HG02678 (cell line): ENCODE results near the gene AUTS2.
"Not testable (repeated sequence)": the region's sequence is repeated elsewhere in the genome, so short reads cannot be mapped to it uniquely, and the experiment has no call there.

ENCODE experiments used
- ATAC-seq: cut with Tn5 transposase; IDR thresholded peaks from one replicate; pipeline ENCODE4 v1.9.1; 2021; ENCODE audit warnings: mild to moderate bottlenecking, moderate library complexity; ENCODE audit not compliant: unreplicated experiment

Gene AUTS2

DNA sequence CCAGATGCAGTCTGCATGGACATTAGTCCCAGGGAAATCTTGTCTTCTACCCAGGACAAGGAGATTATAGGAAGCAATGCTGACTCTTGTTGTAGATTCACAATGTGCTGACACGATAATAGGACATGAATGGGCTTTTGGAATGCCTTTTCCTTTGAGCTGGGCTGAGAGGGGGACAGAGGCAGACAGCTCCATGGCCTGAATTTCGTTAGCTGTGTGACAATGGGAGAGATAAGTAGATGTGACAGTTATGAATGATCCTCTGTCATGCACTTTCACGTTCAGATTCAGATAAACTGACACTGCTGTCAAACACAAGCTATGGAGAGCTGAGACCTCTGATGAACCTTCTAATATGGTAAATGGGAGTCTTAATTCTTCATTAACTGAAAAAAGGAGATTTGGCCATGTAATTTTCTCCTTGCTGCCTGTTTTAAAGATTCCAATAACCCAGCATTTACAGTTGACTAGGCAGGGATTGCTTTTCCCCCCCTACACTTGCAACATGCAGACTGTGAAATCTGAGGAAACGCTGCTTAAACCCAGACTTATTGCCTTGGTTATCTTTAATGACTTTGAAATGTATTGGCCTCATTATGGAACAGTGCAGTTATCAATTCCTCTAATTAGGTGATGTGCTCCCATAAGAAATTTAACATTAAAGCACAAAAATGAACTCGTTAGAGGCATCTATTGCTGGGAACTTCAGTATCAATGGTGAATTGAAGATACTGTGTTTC is 669.3 kb downstream of the AUTS2 start:
- ATAC-seq: no peak

DNA sequence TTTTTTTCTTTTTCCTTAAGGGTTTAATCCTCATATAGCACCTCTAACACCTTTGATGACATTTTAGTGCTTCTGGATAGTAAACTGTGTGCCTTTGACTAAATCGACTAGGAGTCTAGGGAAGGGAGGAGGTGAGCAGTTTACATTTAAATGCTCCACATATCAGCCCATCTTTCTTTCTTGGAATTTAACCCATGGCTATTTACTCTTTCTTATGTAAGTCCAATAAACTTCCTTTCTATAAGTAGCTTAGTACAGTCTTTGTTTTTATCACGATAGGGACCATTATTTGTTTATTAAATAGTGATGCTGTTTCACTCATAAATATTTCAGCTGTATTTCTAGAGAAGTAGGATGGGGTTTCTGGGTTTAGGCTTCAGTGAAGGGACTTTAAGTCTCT is 669.9 kb downstream of the AUTS2 start:
- ATAC-seq: no peak

DNA sequence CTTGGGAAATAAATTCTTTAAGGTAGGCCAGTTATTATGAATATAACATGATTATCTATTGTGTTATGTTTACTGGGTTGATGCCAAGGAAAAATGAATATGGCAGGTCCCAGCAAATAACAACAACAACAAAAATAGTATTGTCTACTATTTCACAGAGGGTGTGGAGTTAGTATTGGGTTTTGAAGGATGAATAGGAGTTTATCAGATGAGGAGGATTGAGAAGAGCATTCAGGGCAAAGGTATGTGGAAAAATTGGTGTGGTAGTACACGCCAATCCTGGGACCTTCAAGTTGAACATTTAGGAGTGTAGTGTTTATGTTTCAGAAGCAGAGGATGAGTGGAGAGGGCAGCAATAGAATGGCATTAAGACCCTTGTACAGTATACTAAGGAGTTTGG is 671.9 kb downstream of the AUTS2 start:
- no peak for ATAC-seq

DNA sequence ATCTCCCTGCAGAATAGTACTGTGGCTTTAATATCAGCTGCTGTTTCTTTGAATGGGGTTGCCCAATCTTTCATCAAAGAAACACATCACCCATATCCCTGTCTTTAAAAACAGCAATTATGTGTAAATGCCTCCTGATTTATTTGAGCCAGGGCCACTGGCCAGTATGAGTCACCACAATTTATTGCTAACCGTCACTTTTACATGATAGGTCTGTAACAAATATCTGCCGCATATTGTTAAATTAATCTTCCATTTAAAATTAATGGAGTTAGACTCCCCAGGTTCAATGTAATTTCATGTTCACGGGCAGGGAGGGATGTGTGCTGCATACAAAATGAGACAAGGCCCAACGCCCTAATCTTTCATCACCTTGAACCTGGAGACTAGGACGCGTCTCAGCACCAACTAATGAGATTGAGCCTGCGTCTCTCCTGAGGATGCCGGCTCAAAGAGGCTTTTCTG is 673.4 kb downstream of the AUTS2 start:
- no peak for ATAC-seq

DNA sequence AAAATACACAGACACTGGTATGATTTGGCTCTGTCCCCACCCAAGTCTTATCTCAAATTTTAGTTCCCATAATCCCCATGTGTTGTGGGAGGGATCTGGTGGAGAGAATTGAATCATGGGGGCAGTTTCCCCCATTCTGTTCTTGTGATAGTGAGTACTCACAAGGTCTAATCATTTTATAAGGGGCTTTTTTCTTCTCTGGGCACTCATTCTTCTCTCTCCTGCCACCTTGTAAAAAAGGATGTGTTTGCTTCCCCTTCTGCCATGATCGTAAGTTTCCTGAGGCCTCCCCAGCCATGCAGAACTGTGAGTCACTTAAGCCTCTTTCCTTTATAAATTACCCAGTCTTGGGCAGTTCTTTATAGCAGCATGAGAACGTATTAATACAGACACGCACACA is 677.3 kb downstream of the AUTS2 start:
- ATAC-seq: not testable (repeated sequence)

DNA sequence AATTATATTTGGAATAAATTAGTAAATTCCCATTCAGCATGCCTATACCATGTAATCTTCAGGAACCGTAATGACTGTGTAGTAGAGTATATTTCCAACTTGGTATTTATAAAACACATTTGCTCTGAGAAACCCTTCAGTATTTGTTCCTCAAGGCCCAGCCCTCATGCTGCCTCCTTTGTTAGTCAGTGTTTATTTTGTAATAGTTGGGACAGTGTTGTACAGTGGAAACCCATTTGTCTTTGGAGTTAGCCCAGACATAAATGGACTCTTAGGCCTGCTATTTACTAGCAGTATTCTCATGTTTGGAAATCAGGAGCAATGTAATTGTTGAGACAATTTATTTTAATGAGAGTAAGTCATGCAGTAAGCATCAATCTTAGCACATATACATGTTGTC is 686.9 kb downstream of the AUTS2 start:
- ATAC-seq: no peak

DNA sequence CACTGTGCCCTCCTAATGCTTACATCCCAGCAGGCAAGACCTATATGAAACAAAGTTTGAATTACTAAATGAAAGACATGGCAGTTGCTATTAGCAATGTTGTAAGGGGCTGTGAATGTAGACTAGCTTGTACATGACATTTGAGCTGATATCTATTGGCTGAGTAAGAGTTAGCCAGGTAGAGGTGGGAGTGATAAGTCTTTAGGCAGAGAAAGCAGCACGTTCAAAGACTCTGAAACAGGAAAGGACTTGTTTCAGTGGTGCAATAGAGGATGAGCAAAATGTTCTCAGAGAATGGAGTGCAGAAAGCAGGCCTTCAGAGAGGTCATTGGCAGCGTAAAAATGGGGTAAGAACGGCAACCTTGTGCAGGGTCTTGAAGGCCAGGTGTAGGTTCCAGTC is 687.6 kb downstream of the AUTS2 start:
- no peak for ATAC-seq

DNA sequence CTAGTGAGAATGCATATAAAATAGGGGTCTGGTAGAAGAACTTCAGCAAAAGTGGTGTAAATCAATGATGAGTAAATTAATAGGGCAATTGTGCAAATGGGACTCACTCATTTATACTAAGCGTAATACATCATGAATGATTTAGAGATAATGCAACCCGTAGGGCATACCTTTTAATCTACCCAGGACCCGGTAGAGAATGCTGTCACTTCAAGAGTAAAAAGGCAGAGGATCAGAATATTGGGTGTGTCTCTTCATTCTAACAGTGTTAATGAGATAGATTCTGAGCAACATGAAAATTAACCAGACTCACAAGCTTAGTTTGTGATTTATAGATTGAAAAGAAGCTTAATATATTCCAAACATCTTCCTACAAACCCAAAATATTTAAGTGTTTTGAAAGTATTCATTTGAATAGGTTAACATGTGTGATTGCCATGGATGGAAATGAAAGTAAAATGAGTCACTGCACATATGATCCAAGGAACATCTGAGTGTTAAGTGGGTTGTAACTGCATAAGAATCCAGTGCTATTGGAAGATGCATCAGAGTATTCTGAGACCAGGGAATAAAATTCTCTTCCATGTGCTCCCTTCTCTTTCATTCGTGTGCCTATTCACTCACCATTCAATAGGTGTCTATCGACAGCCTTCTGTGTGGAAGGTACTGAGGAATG is 690.6 kb downstream of the AUTS2 start:
- ATAC-seq: no peak

DNA sequence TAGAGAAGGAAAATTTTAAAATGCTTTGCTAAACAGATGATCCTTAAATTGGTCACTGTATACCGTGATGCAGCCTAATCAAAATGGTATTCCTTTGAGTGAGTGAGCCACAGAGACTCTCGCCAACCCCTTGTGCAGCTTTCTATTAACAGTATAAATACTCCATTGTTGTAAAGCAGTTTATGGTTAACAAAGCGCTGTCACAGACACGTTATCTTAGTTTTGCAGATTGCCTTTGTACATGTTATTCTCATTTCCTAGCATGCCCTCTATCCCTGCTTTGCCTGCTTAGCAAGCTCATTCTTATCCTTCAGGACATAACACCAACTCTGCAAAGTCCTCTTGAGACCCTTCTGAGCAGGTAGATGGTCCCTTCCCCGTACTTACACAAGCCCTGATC is 694.4 kb downstream of the AUTS2 start:
- no peak for ATAC-seq

DNA sequence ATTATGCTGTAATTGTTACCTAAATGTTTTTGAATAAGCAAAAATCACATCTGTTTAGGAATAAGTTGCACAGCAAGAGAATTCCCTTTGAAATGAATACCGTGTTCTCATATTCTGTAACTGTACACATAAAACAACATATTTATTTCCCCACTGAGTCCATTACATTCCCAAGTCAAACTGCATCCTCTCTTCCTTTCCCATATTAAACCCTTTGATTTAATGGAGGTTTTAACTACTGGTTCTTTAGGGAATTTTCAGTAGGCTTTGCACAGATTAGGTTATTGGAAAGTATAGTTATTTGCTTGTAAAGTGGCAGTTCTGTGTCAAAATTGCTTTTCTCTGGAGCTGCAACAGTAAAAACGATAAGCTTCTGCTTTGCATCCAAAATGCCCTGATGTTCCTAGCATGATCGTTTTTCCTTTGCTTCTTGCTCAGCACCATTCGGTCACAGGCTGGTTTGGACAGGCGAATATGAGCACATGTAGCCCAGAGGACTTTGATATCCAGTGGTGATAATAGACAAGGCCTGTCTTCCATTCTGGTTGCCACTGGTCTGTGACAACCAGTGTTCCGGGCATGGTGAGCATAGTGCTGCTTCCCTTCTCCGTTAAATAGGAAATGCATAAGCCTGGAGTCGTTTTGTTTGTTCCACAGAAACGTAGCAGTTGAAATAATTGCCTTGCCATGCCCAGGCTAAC is 696.1 kb downstream of the AUTS2 start:
- no peak for ATAC-seq

DNA sequence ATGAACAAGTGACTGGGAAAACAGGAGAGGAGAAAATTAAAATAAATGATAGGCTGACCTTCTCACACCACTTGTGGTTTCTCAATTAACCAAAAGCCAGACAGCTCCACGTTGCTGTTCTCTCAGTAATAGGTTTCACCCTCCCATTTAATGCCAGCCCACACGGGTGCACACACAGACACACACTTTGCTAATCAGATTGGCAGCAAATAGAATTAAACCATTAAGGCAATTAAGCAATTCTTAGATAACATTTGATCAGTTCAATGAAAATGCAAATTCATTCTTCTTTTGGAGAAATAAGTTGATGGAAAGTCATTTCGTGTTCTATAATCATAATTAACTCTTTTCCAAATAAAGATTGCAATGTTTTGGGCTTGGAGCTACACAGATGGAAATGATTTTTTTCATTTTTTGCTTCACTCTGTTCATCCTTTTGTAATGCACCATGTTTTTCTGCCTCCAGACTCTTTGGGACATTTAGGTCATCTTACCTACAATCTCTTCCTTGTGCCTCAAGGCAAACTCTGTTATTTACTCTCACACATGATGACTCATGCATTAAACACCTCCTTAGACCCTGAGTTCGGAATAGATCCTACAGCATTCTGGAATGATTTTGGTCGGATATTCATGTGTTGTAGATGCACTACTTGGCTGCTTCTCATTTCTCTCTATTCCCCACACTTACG is 700.7 kb downstream of the AUTS2 start:
- ATAC-seq: no peak

DNA sequence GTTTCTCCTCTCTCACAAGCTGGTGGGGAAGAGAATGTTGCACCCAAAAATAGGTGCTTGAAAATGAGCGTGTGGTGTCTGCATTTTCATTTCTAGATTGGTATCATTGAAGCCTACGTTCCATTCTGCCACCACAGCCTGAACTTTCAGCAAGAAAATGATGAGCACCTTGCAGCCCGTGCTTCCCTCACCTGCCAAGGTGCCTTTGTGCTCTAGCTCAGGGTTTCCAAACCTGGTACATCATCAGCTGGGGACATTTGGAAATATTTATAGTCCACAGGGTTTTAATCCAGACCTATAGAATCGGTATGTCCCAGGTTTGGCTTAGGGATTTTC is 701.2 kb downstream of the AUTS2 start:
- ATAC-seq: no peak

DNA sequence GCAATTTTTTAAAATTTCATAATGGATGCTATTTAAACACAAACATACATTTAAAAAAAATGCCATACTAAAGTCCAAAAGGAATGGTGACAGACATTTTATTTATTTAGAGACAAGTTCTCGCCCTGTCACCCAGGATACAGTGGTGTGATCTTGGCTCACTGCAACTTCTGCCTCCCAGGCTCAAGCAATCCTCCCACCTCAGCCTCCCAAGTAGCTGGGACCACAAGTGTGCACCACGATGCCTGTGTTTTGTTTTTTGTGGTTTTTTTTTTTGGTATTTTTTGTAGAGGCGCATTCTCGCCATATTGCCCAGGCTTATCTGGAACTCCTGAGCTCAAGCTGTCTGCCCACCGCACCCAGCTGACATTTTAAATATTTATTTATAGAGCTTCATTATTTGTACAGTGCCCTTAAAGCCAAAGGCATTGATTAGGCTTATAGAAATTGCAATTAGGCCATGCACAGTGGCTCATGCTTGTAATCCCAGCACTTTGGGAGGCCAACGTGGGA is 703.5 kb downstream of the AUTS2 start:
- ATAC-seq: no peak

DNA sequence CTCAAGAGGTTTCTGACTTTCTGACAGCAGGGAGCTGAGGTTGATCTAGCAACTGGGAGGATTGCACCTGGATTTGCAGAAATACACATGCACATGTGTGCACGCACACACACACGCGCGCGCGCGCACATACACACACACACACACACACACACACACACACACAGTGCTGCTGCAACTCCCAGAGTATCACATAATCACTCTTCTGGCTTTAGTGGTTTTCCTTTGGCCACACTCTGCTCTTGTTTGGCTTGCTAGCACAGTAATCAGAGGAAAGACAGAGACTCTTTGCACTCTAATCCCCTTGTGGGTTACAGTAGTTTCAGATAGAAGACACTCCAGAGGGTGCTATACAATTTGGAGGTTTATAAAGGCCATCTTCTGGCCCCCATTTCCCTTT is 705.0 kb downstream of the AUTS2 start:
- ATAC-seq: no peak

DNA sequence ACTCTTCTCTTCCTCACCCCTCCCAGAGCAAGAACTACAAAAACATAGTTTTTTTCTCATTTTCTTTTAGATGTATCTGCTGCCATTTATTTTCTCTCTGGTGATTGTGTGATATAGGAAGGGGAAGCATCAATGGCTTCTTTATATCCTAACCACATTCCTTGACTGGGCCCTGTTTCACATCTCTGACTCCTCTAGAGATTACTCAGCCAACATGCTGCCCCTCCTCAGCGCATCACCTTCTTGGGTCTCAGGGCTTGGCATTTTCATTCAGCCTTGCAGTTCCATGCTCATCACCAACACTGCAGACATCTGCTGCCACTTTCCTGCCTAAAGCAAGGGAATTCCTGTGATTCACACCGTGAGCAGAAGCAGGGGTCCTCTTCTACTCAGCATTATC is 705.5 kb downstream of the AUTS2 start:
- no peak for ATAC-seq

DNA sequence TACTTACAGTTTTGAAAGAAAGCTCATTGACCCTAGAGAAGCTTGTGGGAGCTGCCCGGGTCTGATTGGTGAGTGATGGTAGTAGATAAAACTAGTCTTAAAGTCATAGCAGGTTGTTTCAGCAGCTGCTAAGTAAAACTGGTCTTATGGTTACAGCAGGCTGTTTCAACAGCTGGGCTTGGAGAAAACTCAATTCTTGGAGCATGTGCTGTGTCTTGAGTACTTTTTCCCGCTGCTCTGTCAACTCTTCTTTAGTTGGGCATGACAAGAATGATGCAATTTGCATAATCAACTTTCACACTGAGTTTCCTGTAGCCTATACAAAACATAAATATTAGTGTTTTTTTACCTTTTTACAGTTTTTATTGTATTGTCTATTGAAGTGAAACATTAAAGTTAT is 707.9 kb downstream of the AUTS2 start:
- ATAC-seq: no peak

DNA sequence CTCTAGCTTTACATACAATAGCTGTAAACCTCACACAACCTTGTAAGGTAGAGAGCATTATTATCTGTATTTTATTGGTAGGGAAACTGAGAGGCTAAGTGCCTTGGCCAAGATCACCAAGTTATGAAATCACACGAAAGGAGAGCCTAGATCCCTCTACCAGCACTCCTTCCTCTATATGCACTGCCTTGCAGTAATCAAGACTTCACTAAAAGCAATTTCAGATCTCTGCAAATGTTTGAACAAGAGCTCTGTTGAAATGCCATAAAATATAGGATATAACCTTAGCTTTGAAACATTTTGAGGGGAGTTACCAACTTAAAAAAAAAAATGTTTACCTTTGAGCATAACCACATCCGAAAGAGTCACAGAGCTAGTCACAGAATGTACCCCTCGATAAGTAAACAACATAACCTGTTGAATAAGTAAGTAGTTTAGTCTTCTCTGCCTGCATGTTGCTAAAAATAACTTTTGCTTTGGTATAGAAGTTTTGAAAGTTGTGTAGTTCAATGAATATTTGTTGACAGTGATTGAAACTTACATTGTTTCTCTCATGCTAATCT is 709.4 kb downstream of the AUTS2 start:
- ATAC-seq: no peak

DNA sequence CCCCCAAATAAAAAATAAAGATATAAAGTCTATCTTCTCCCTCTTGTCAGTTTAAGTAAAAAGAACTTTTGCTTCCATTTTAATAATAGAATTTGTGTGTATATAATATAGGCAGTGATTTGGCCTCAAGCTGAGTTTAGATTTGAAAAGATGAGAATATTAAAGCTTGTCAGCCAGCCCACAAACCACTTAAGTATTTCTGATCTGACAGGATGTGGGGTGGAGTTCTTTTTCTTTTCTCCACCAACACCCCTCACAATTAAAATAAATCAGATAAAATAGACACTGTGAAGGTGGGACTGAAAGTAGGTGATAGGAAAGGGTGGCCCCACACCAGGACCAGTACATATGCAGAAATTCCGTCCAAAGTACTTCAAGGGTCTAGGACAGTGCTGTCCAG is 714.1 kb downstream of the AUTS2 start:
- no peak for ATAC-seq

DNA sequence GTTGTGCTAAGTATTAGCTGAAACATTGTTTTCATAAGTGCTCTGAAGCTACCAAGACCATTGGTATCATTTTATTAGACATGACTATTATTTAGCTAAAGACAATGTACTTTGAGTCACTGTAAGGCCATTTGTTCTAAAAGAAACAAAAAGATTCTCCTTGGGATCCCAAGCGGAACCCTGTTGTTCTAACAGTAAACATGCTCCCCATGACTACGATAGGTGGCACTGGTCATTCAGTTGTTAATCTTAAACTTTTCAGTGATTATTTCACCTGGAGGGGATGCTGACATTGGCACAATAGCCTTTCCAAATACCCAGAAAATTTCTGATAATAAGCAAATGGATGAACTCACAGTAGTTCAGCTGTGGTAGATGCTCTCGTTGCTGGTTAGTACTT is 715.0 kb downstream of the AUTS2 start:
- ATAC-seq: no peak

DNA sequence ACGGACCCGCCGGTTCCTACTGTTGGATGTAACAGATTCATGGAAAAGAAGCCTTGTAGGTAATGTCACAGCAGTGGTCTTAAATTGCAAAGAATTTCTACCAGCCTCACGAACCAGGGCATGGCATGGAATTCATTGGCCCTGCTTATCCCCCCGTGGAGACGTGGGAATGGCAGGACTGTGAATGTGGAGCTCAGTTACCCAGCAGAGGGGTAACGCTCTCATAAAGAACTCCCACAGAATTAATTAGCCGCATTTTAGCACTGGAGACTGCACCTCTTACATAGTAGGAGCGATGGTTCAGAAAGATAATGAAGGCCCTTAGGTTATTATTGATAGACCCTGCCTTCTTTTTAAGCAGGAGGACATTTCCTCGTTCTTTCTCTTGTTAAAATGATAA is 715.4 kb downstream of the AUTS2 start:
- ATAC-seq: no peak

DNA sequence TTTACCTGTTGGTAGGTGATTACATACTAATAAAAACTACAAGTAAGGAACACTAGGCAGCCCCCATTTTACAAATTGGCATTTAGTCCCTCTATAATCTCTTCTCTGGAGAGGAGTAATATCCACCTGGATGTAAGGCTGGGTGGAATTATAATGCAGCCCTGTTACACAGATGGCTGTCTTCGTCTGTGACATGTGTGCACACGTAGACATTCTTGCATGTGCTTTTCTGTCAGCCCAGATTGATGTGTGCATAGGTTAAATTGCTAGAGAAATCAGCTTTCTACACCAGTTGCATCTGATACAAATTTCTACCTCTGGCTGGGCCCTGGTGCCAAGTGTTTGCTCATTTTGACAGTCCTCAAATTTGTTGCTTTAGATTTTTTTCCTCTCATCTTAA is 715.9 kb downstream of the AUTS2 start:
- no peak for ATAC-seq
